ENCODE results near the gene TMC3.

Gene TMC3

DNA sequence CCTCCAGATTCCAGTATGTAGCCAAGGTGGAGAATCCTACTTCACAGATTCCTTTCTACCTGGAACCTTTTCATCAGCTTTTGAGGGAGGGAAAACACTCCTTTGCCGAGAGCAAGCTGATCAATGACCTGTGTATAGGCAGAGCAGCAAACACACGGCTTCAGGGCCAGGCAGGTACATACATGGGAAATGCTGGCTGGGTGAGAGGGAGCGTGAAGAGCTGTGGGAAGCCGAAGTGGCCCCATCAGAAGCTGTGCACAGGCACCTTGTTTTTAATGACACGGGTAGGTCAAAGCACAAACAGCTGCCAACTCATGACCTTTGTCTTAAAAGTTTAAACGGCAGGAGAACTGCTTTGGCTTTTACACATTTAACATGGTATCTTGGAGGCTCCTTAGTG is 75.4 kb downstream of the TMC3 start:
- TF ChIP-seq, protein P1, sequence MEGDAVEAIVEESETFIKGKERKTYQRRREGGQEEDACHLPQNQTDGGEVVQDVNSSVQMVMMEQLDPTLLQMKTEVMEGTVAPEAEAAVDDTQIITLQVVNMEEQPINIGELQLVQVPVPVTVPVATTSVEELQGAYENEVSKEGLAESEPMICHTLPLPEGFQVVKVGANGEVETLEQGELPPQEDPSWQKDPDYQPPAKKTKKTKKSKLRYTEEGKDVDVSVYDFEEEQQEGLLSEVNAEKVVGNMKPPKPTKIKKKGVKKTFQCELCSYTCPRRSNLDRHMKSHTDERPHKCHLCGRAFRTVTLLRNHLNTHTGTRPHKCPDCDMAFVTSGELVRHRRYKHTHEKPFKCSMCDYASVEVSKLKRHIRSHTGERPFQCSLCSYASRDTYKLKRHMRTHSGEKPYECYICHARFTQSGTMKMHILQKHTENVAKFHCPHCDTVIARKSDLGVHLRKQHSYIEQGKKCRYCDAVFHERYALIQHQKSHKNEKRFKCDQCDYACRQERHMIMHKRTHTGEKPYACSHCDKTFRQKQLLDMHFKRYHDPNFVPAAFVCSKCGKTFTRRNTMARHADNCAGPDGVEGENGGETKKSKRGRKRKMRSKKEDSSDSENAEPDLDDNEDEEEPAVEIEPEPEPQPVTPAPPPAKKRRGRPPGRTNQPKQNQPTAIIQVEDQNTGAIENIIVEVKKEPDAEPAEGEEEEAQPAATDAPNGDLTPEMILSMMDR (IDR thresholded peaks at IDR 0.05; ENCODE audit: low read depth, low read length), result no peak
- no peak overlapping the region for H3K4me3 ChIP-seq (ENCODE audit: low read depth, low read length)

DNA sequence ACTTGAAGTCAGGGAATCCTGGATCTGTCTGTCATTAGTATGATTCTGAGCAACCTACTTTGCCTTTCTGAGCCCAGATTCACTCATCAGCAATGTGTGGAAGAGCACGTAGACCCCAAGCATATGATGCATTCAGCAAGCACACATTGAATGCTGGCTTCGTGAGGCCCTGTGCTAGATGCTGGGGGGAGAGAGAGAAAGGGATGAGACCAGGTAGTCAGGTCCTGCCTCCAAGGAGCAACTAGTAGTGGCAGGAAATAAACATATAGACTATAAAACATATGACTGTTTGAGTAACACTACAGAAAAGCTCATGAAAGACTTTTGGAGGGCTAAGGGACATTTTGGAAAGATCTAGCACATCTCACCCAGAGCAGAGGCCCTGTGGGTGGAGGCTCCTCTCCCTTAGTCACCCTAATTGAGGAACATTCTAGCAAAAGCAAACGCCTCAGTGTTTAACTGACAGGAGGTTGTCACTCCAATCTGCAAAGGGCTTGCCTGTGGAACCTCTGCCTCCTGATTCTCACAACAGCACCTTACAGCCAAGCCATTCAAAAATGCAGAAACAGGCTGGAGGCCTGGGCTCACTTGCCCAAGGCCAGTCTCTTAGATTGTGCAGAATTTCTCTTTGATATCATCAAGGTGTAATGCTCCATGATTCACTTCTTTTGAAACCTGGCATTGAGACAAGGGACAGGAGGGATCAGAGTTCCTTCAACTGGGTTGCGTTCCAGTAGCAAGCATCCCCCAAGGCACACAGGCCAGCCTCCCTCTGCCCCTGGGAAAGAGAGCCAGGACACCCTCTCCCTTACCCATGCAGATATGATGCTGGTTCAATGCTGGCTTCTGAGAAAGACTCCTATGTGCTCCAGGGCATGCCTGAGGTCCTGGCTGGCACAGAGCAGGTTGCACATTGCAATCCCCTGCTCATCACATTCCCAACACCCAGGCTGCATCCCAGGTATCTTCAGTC is 76.1 kb downstream of the TMC3 start:
- H3K4me3 ChIP-seq (ENCODE audit: low read depth, low read length), result no peak overlapping the region
- TF ChIP-seq, protein P1 (IDR thresholded peaks at IDR 0.05; ENCODE audit: low read depth, low read length), result no peak

DNA sequence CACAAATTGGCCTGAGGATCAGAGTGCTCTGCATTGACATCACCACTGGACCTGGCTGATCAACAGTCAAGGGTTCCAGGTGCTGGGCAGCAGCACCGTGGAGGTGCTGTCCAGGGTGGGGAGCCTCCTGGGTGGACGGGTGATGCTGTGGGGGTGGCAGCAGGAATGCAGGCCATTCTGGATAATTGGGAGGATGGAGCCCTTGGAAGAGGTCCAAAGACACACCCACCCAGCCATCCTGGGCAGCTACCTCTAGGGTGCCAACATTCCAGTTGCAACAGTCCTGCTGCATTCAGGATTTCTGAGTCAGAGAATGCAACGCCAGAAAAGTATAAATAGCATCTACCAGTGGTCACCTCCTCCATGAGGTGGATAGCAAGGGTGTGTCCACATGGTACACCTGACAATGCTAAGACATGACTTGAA is 76.9 kb downstream of the TMC3 start:
- no peak overlapping the region for H3K4me3 ChIP-seq (ENCODE audit: low read depth, low read length)
- TF ChIP-seq, protein P1 (IDR thresholded peaks at IDR 0.05; ENCODE audit: low read depth, low read length), result no peak

DNA sequence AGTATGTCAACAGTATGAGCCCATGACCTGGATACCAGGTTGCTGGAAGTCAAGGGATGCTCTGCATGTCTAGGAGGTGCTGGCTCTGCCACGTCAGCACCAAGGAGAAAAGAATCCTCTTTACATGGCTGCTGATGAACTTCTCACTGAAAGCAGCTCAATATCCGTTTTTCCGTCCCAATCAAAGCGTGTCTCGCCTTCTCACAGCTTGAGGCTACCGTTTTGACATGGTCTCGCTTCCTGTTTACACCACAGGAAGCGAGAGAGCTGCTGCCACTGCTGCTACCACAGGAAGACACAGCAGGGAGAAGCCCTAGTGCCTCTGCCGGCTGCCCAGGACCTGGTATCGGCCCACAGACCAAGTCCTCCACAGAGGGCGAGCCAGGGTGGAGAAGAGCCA is 77.3 kb downstream of the TMC3 start:
- no peak overlapping the region for H3K4me3 ChIP-seq (ENCODE audit: low read depth, low read length)
- TF ChIP-seq, protein P1 (IDR thresholded peaks at IDR 0.05; ENCODE audit: low read depth, low read length), result no peak

DNA sequence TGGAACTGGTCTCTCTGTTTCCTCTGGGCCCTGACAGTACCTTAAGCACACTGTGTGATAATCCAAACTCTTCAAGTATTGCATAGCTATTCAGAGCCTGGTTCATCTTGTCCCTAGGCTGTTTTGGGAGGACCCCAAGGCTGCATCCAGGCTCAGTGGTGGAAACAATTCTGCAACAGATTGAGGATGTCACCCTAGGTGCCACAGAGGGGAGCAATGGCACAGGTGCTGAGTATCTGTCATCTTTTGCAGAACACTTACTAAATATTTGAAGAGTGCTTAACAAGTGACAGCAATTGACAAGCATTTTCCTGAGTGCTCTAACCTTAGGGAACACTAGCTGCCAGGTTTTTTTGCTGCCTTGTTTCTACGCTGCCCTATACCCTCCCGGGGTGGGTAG is 77.8 kb downstream of the TMC3 start:
- no peak overlapping the region for H3K4me3 ChIP-seq (ENCODE audit: low read depth, low read length)
- TF ChIP-seq, protein P1 (IDR thresholded peaks at IDR 0.05; ENCODE audit: low read depth, low read length), result no peak

DNA sequence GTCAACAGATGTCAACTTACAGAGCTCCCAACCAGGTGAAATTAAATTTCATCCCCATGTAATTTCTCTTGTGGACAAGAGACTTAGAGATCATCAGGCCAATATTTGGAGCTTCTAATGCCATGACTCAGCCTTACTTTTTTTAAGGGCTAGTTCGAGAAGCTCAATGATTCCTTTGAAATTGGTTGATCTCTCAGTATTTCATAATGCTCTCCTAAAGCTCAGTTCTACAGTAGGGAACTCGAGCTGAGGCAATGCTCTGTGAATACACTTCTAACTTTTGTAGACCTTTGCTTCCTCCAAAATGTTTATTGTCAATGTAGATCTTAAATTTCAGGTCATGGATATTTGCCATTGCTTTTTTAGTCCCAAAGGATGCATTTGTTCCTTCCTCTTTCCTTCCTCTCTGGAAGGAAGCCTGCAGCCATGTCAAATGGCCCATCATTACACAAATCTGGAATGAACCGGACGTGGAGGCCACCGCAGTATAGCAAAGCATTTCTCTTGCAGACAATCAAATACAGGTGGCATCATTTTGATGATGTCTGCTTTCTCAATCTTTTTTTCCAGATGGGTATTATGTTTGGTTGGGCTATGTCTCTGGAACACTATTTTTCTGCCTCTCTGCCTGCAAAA is 78.4 kb downstream of the TMC3 start:
- TF ChIP-seq, protein P1 (IDR thresholded peaks at IDR 0.05; ENCODE audit: low read depth, low read length), result no peak
- no peak overlapping the region for H3K4me3 ChIP-seq (ENCODE audit: low read depth, low read length)

DNA sequence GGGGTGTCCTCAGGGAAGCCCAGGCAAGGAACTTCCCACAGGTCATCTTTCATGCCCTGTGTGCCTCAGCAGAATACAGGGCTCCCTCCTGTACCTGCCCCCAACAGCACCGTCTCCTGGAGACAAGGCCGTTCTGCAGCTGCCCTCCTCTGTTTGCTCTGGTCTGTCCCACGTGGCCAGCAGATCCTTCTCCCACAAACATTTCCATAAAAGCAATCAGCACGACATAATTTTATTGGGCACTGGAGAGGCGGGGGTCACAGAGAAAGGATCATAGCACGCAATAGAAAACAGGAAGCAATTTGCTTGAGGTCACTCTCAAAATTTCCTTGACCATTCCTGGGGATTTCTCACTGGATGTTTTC is 79.5 kb downstream of the TMC3 start:
- no peak overlapping the region for H3K4me3 ChIP-seq (ENCODE audit: low read depth, low read length)
- TF ChIP-seq, protein P1 (IDR thresholded peaks at IDR 0.05; ENCODE audit: low read depth, low read length), result no peak
